ENCODE data around the gene PRRX2.

The PRRX2 gene

GRCh38 chr9:129735546-129735945, 70.1 kb downstream of the PRRX2 start:
- no peak overlapping the region for H3K4me3 ChIP-seq (replicated peaks; ENCODE audit: low read depth, low read length)
- no peak for DNase-seq (ENCODE audit: extremely low read depth, low read depth)
- TF ChIP-seq CTCF (IDR thresholded peaks at IDR 0.05; ENCODE audit: low read depth, low read length, missing control alignments) = no peak

- DNase-seq (ENCODE audit: extremely low read depth, low read depth) = no peak
- H3K4me3 ChIP-seq (replicated peaks; ENCODE audit: low read depth, low read length) = no peak overlapping the region
- no peak for TF ChIP-seq CTCF (IDR thresholded peaks at IDR 0.05; ENCODE audit: low read depth, low read length, missing control alignments)
Observed at GRCh38 chr9:129736334-129736733, 70.9 kb downstream of the PRRX2 start.

GRCh38 chr9:129737479-129738274, 72.2 kb downstream of the PRRX2 start:
- TF ChIP-seq CTCF (IDR thresholded peaks at IDR 0.05; ENCODE audit: low read depth, low read length, missing control alignments) = peak; percentile 93
- DNase-seq (ENCODE audit: extremely low read depth, low read depth) = no peak

GRCh38 chr9:129739432-129739831, 74.0 kb downstream of the PRRX2 start:
- TF ChIP-seq CTCF (IDR thresholded peaks at IDR 0.05; ENCODE audit: low read depth, low read length, missing control alignments) = no peak
- no peak for DNase-seq (ENCODE audit: extremely low read depth, low read depth)
- H3K4me3 ChIP-seq (replicated peaks; ENCODE audit: low read depth, low read length) = no peak overlapping the region

More at GRCh38 chr9:129737479-129738274, 72.2 kb downstream of the PRRX2 start:
- peak overlapping the region; percentile 35 for H3K4me3 ChIP-seq (replicated peaks; ENCODE audit: low read depth, low read length)

- no peak for TF ChIP-seq CTCF (IDR thresholded peaks at IDR 0.05; ENCODE audit: low read depth, low read length, missing control alignments)
- DNase-seq (ENCODE audit: extremely low read depth, low read depth) = no peak
- H3K4me3 ChIP-seq (replicated peaks; ENCODE audit: low read depth, low read length) = no peak overlapping the region
Observed at GRCh38 chr9:129740174-129740573, 74.7 kb downstream of the PRRX2 start.

GRCh38 chr9:129740666-129741464, 75.4 kb downstream of the PRRX2 start:
- TF ChIP-seq CTCF (IDR thresholded peaks at IDR 0.05; ENCODE audit: low read depth, low read length, missing control alignments) = no peak
- DNase-seq (ENCODE audit: extremely low read depth, low read depth) = no peak
- H3K4me3 ChIP-seq (replicated peaks; ENCODE audit: low read depth, low read length) = no peak overlapping the region
